Measurements from ENCODE around the gene CAND2.

GRCh38 chr3:12884186-12884680 lies 87.8 kb downstream of the CAND2 start:
- TF ChIP-seq POLR2A (IDR thresholded peaks at IDR 0.05; ENCODE audit: low read depth) (no peak), POLR2AphosphoS5 (IDR thresholded peaks at IDR 0.05) (peak; percentile 55 to 85)
- TF ChIP-seq, protein P1, sequence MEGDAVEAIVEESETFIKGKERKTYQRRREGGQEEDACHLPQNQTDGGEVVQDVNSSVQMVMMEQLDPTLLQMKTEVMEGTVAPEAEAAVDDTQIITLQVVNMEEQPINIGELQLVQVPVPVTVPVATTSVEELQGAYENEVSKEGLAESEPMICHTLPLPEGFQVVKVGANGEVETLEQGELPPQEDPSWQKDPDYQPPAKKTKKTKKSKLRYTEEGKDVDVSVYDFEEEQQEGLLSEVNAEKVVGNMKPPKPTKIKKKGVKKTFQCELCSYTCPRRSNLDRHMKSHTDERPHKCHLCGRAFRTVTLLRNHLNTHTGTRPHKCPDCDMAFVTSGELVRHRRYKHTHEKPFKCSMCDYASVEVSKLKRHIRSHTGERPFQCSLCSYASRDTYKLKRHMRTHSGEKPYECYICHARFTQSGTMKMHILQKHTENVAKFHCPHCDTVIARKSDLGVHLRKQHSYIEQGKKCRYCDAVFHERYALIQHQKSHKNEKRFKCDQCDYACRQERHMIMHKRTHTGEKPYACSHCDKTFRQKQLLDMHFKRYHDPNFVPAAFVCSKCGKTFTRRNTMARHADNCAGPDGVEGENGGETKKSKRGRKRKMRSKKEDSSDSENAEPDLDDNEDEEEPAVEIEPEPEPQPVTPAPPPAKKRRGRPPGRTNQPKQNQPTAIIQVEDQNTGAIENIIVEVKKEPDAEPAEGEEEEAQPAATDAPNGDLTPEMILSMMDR (IDR thresholded peaks at IDR 0.05) = no peak
